Kidney epithelial cell (primary cell): ENCODE measurements around the gene CDKAL1. TPM values are rescaled to one million over a fixed set of nuclear protein-coding genes. Genes with fewer than 3 reads are reported as not detected.

Experiments
- DNase-seq: peaks from one replicate; pipeline ENCODE4 v3.0.0-alpha.2; 2010; ENCODE audit warnings: low read depth
- H3K27me3 ChIP-seq: 2 replicates; pipeline ENCODE4 v1.6.0; 2011; ENCODE audit warnings: low read length; ENCODE audit not compliant: control insufficient read depth, insufficient read depth
- H3K36me3 ChIP-seq: 2 replicates; pipeline ENCODE4 v1.5.1; 2011; ENCODE audit warnings: low read length; ENCODE audit not compliant: control insufficient read depth, insufficient read depth
- H3K4me3 ChIP-seq: 2 replicates; pipeline ENCODE4 v1.5.1; 2011; ENCODE audit warnings: low read depth, mild to moderate bottlenecking, control low read depth, low read length
- total RNA-seq: library from RNA; depleted of rRNA; stranded (reverse); fragments of >200 nt; gene quantifications from 2 replicates; pipeline ENCODE4 v1.2.3, GENCODE V29; 2015
- TF ChIP-seq, protein P1 (sequence below): IDR thresholded peaks from 2 replicates; pipeline ENCODE4 v1.5.1; 2011; ENCODE audit warnings: mild to moderate bottlenecking, moderate library complexity, low read length, control low read depth, inconsistent platforms; ENCODE audit not compliant: insufficient read depth, poor library complexity, severe bottlenecking

Gene CDKAL1
- total RNA-seq, 1 donor from 2014 or later, result 15.0 TPM

DNA sequence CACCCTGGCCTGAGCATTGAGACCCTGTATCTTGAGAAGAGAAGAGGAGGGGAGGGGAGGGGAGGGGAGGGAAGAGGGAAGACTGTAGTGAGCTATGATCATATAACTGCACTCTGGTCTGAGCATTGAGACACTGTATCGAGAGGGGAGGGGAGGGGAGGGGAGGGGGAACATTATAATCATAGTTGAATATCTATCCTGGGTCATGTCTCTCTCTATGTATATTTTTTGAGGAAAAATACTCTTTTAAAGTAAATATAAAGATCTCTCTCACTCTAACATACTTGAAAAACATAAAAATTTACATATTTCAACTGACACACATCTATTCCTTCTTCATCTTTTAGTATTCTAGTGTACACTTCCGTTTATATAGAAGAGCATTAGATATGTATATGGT lies 431.0 kb downstream of the CDKAL1 start:
- no peak for DNase-seq

DNA sequence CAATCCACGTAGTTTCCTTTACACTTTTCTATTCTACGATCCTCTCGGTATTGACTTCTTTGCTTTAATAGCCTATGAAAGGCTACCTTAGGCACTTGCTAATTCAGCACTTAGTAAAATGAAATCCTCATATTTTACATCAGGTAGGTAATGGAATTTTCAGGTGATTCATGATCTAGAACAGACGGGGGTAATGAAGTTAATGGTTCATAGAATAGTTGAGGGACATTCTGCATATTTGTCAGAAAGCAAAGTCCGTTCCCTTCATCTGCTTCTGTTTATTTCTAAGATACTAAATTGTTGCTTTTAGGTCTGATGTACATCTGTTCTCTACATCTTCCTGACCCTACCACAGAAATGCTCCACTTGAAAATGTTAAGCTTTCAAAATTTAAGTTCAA lies 431.7 kb downstream of the CDKAL1 start:
- DNase-seq, result no peak
- TF ChIP-seq, protein P1, sequence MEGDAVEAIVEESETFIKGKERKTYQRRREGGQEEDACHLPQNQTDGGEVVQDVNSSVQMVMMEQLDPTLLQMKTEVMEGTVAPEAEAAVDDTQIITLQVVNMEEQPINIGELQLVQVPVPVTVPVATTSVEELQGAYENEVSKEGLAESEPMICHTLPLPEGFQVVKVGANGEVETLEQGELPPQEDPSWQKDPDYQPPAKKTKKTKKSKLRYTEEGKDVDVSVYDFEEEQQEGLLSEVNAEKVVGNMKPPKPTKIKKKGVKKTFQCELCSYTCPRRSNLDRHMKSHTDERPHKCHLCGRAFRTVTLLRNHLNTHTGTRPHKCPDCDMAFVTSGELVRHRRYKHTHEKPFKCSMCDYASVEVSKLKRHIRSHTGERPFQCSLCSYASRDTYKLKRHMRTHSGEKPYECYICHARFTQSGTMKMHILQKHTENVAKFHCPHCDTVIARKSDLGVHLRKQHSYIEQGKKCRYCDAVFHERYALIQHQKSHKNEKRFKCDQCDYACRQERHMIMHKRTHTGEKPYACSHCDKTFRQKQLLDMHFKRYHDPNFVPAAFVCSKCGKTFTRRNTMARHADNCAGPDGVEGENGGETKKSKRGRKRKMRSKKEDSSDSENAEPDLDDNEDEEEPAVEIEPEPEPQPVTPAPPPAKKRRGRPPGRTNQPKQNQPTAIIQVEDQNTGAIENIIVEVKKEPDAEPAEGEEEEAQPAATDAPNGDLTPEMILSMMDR, result no peak

More for the DNA sequence above, 431.0 kb downstream of the CDKAL1 start:
- Histone ChIP-seq H3K27me3 (no peaks in the 10 kb centered on the region), H3K36me3 (no peaks in the 10 kb centered on the region), H3K4me3 (no peak overlapping the region)
- TF ChIP-seq, protein P1, result no peak

DNA sequence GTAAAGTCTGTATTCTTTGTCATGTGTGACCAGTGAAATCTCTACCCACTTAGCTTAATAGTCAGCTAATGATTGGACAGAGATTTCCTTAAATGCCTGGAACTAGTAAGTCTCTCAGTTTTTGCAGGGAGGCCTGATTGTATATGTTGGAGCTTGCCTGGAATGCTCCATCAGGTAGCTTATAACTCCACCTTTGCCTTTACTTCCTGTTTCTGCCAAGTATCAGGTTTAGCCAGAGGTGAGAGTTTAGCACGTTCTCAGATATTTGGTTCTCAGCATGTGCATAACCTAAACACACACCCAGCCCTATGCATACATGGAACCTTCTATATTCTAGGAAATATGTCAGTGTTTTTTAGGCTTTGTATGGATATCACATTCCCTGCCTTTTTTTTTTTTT lies 435.3 kb downstream of the CDKAL1 start:
- no peaks in the 10 kb centered on the region for H3K36me3 ChIP-seq
- H3K27me3 ChIP-seq, result no peaks in the 10 kb centered on the region
- DNase-seq, result no peak
- TF ChIP-seq, protein P1, result no peak
- no peak overlapping the region for H3K4me3 ChIP-seq

More for the DNA sequence above, 431.7 kb downstream of the CDKAL1 start:
- Histone ChIP-seq H3K27me3 (no peaks in the 10 kb centered on the region), H3K4me3 (no peak overlapping the region), H3K36me3 (no peaks in the 10 kb centered on the region)

DNA sequence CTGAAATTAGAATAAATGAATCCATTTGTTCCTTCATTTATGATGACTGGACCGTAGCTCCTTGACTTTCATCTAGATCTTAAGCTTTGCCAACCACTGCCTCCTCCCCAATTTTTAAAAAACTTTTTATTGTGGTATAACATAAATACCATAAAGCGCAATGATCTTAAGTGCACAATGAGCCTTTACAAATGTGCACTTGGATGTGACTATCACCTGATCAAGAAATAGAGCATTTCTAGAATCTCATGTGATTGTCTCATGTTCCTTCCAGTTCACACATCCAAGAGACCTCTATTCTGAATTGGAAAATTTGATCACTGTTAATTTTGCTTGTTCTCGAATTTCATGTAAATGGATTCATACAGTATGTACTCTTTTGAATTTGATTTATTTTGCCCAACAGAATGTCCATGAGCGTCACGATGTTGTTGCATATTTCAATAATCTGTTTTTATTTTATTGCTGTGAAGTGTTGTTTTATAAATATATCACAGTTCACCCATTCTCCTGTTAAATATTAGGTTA lies 442.2 kb downstream of the CDKAL1 start:
- no peak for DNase-seq
- H3K27me3 ChIP-seq, result no peaks in the 10 kb centered on the region
- H3K36me3 ChIP-seq, result no peaks in the 10 kb centered on the region
- H3K4me3 ChIP-seq, result no peak overlapping the region
- TF ChIP-seq, protein P1, result no peak

DNA sequence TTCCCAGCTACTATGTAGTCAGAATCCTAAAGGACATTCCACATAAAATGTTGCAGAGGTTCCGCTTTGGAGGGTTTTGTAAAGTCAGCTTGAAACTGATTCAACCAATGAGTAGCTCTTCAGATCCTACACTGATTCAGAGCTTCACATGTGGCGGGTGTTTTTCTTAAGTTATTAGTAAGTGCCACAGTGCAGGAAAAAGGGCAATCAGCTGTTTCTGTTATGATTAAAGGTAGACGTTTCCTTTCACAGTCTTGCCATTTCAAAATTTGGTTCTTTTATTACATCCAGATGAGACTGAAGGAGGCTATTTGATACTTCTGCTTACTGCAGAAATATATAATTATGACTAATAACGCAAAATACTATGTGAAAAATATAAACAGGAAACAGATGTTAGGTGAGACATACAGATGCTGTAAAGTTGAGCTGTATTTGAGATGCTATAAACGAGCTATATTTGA lies 443.9 kb downstream of the CDKAL1 start:
- Histone ChIP-seq H3K27me3 (no peaks in the 10 kb centered on the region), H3K36me3 (no peaks in the 10 kb centered on the region), H3K4me3 (no peak overlapping the region)
- DNase-seq, result no peak
- TF ChIP-seq, protein P1, result no peak

DNA sequence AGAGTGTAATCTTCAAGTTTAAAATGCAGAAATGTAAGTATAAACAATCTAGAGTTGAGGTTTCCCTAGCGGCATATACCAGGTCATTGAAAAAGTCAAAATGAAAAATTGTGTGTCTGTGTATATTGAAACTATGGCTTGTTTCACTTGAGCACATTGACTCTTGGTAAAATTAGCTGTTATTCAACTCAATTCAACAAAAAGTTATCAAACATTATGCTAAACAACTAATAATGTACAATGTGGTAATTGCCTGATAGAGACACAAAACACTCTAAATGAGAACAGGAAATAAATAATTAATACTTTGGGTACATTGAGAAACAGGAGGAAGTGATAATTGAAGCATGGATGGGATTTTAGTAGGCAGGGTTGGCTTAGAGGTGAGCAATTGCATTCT lies 444.8 kb downstream of the CDKAL1 start:
- TF ChIP-seq, protein P1, result no peak
- DNase-seq, result no peak
- Histone ChIP-seq H3K27me3 (no peaks in the 10 kb centered on the region), H3K4me3 (no peak overlapping the region), H3K36me3 (no peaks in the 10 kb centered on the region)
